ENCODE data around the gene BZW2.
"Not testable (repeated sequence)": the region's sequence is repeated elsewhere in the genome, so short reads cannot be mapped to it uniquely, and the experiment has no call there.

The BZW2 gene

DNA sequence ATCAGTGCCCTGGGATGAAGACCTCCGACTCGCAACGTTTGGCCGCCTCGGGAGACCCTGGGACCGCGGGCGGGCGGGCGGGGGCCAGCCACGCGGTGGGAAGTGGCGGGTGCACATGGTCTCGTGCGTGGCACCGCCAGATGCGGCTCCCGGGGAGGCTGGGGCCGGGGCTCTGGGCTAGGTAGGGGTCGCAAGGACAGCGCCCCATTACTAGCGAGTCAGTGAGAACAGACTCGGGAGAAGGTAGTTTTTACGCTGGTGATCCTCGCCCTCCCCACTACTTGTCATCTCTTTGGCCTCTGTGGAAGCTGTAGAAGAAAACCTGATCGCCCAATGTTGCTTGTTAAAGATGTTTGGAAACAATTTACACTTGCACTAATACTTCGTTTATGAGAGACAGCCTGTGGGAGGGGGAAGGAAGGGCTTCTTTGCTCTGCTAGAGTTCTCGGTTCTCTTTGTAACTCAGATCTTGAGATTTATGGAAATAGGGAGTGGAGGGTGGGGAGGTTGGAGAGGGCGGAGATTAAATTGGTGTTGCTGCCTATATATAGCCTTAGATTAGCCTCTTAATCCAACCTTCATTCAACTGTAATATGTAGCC is 591 bp downstream of the BZW2 start:
- DNase-seq: no peak

GRCh38 chr7:16647435-16647960 is 1.5 kb downstream of the BZW2 start:
- DNase-seq: no peak

DNA sequence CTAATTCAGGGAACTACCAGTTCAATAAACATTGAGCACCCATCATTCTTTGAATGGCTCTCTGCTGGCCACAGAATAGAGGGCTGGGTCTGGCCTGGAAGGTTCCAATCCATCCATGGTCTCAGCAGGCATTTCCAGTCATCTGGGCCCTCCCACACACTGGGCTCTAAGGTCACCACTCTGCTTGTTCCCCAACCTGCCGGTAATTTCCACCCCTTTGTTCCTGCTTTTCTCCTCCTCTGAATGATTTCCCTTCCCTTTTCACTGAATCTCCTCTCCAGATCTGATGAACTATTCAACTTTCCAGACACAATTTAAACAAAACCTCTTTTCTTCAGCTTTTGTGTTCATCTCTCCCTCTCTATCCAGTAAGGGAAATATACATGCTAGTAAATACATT is 2.6 kb downstream of the BZW2 start:
- no peak for DNase-seq

- no peak for DNase-seq
Measured at GRCh38 chr7:16649196-16649595, 3.2 kb downstream of the BZW2 start.

DNA sequence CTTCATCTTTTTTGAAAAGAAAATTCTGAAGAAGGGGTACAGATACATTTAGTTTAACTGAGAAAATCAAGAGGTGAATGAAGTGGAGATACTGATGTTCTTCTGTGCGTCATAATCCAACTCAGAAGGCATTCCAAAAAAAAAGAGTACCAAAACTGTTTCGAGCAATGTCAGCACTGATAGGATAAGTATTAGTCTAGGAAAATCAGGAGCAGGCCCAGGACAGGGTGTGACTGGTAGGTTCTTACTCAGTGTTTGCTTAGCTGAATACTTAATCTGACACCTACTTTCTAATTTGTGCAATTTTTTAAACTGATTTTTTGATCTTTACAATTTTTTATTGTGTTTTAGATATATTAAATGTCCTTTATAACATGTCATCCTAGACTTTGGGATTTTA is 4.3 kb downstream of the BZW2 start:
- no peak for DNase-seq

DNA sequence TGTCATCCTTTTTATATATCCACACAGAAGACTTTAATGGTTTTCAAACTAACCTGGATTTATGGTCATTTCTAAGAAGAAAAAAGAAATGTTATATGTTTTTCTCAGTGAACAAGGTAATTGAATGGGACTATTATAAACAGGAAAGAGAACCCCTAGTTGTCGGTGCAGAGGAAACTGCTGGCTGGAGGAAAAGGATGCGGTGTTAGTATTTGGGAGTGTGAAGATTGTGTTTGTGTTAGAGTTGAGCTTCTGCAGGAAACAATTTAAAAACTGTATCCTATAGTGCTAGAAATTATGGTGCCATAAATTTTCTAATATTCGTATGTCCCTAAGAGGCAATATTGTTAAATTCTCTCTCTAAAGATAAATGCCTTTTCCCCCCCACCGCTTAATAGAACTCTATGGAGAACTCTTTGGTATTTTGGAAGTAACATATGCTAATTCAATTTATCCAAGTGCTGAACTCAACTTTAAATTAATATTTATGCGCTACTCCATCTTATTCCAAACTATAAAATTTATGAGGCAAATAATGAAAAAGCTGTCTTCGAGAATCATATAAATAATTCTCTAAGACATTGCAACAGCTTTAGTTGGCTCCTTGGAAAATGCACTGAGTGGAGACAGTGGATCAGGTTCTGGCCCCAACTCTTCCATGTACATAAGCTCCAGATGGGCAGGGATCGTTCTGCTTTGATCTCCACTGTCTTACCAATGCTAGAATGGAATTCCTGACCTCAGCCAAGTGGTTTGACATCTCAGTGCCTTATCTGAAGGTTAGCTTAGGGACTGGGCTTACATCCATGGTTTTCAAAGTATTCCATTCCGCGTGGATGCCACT is 5.6 kb downstream of the BZW2 start:
- no peak for DNase-seq

- no peak for DNase-seq
Measured at GRCh38 chr7:16652240-16652583, 6.2 kb downstream of the BZW2 start.

DNA sequence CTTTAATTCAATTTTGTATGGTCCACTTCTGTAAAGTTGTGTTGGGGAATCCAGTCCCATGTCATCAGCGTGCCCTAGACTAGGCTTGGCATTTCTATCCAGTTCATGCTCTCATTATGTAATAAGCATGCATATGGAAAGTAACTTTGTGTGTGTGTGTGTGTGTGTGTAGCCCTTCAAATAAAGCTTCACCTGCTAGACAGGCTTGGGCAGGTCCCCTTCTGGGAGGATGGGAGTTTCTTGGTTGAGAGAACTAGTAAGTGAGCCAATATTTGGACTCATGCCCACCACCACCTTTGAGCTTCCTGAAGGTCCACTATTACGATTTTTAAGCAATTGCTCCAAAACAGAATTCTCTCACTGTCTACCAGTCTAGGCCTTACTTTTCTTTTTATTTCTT is 6.9 kb downstream of the BZW2 start:
- DNase-seq: no peak

- no peak for DNase-seq
Measured at GRCh38 chr7:16655394-16655793, 9.4 kb downstream of the BZW2 start.

GRCh38 chr7:16656141-16656540 is 10.2 kb downstream of the BZW2 start:
- DNase-seq: no peak

DNA sequence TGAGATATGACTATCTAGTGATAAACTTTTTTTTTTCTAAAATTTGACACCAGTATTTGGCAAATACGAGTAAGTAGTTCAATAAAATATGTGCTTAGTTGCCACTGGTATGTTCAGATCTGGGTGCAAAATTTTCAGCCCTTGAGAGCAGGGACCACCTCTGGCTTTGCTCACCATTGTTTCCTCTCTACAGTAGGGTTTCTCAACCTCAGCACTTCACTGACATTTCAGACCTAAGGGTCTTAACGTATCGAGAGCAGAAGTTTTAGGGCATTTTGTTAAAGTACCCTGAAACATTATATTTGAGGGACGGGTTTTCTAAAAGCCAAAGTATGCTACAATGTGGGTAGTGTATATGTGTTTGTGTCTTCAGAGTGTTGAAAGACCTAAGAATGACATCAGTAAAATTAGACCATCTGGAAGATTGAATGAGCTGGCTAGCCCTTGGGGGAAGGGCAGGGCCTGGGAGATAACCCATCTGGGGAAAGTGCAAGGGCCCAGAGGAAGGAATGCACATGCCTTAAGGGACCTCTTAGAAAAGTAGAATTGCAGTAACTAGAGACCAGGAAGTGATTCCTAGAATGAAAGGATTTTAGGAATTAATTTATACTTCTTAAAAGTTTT is 11.8 kb downstream of the BZW2 start:
- DNase-seq: no peak

DNA sequence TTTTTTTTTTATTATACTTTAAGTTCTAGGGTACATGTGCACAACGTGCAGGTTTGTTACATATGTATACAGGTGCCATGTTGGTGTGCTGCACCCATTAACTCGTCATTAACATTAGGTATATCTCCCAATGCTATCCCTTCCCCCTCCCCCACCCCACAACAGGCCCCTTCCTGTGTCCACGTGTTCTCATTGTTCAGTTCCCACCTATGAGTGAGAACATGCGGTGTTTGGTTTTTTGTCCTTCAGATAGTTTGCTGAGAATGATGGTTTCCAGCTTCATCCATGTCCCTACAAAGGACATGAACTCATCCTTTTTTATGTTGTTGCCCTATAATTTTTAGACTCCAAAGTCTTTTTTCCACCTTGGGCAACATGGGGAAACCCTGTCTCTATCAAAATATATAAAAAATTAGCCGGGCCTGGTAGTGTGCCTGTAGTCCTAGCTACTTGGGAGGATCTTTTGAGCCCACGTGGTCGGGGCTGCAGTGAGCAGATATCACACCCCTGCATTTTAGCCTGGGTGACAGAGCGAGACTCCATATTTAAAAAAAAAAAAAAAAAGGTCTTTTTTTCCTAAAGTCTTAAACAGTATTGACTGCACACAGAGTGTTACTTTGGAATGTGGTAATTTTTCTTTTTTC is 14.0 kb downstream of the BZW2 start:
- DNase-seq: not testable (repeated sequence)

- DNase-seq: no peak
Measured at GRCh38 chr7:16660702-16661464, 14.9 kb downstream of the BZW2 start.

DNA sequence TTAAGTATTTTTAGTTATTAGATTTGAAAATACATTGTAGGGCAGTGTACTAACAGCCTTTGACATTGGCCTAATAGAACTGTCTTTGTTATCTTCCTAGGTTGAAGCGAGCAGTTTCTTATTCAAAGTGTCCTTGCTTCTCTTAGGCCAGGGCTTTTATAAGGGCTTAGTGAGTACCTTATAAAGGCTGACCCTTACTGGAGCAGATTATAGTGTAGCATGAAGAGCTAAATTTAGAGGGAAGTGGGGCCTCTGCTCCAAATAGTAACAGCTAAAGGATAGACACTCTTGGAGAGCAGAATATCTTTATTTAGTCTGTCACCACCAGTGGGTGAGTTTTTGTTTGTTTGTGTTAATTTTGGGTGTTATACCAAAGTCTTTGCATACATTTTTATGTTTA is 15.9 kb downstream of the BZW2 start:
- no peak for DNase-seq

DNA sequence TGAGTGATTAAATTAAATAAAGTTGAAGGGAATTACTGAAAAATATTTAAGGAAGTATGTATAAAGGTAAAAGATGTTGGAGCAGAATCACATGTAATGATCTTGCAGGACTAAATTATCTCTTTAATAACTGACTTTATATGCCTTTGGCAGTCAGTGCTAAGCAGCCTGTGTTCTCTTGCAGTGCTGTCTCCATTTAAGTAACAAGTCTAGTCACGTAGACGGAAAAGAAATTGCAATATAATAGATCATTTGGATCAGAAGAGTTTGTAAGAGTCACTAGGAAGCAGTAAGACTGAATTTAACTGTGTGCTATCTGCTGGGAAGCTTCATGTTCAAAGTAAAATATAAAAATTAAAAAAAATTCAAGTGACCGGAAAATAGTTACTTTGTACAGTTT is 21.4 kb downstream of the BZW2 start:
- no peak for DNase-seq

GRCh38 chr7:16668049-16668858 is 22.3 kb downstream of the BZW2 start:
- no peak for DNase-seq

- no peak for DNase-seq
Measured at GRCh38 chr7:16668978-16669377, 23.0 kb downstream of the BZW2 start.

- no peak for DNase-seq
Measured at GRCh38 chr7:16669581-16669980, 23.6 kb downstream of the BZW2 start.

- DNase-seq: no peak
Measured at GRCh38 chr7:16670021-16670420, 24.0 kb downstream of the BZW2 start.

DNA sequence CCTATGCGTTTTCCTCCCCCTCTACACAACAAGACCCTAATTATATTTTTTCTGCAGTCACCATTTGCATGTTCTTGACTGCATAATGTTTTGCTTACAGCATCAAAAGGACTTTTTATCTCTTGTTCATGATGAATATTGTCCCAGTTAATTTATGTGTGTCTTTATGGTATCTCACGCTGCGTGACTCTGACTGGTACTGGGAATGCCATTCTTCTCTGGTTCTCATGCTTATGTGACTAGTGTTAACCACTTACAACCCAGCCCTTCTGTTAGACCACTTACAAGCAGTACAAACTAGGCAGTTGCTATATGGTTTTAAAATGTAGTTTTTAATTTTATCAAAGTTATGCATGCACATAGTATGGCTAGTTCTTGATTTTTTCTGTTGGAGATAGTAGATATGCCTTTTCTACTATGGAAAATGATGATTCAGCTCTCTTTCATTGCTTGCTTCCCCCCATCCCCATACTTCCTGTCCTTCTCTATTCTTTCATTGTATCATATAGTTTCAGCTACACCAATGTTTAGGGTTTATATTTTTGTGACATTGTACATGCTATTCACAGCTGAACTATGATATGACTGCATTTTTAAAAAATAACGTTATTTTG is 24.9 kb downstream of the BZW2 start:
- no peak for DNase-seq

GRCh38 chr7:16671811-16672210 is 25.8 kb downstream of the BZW2 start:
- no peak for DNase-seq

All from NCI-H1930 (cell line).